H1 (cell line): Measurements from ENCODE around the gene OTUD3. TPM values are rescaled to one million over a fixed set of nuclear protein-coding genes. Genes with fewer than 3 reads are reported as not detected.

ENCODE experiments used
- CTCF ChIA-PET: fragments of 300-600 bp; sonication (Branson Sonifier 250); formaldehyde crosslinking; loops from one replicate; lab custom pipeline; 2021; ENCODE audit not compliant: partially characterized antibody; lab: Charles Lee
- POLR2A ChIA-PET: fragments of 300-600 bp; sonication (Branson Sonifier 250); formaldehyde crosslinking; loops from one replicate; lab custom pipeline; 2021; ENCODE audit warnings: inconsistent platforms; ENCODE audit not compliant: partially characterized antibody; lab: Charles Lee
- DNase-seq, 2 experiments: peaks; one replicate each; pipeline versions ENCODE4 v3.0.0 to v3.0.0-alpha.2; 2010 to 2022; ENCODE audit warnings: low spot score in 2 of 2, low read depth in 1 of 2, mixed read lengths in 1 of 2
- FAIRE-seq: peaks from 2 replicates; lab custom pipeline; 2011; peaks lifted over from hg19 to GRCh38; lab: Jason Lieb, UNC
- H2AFZ ChIP-seq: 2 replicates; pipeline ENCODE4 v1.8.1; 2012; ENCODE audit warnings: low read length, inconsistent platforms
- H2AK5ac ChIP-seq: 2 replicates; pipeline ENCODE4 v1.6.1; 2013; ENCODE audit warnings: low read depth, low read length
- H2BK120ac ChIP-seq: replicated peaks from 2 replicates; pipeline ENCODE3; 2013; ENCODE audit warnings: low read depth, low read length, inconsistent platforms
- H2BK12ac ChIP-seq: 2 replicates; pipeline ENCODE4 v1.6.1; 2013; ENCODE audit warnings: low read depth, low read length
- H2BK15ac ChIP-seq: 2 replicates; pipeline ENCODE4 v1.6.1; 2013; ENCODE audit warnings: low read length
- H2BK20ac ChIP-seq: 2 replicates; pipeline ENCODE4 v1.6.1; 2013; ENCODE audit warnings: low read length
- H2BK5ac ChIP-seq: 2 replicates; pipeline ENCODE4 v1.6.1; 2013; ENCODE audit warnings: low read depth, low read length
- H3K14ac ChIP-seq: 2 replicates; pipeline ENCODE4 v1.6.1; 2013; ENCODE audit warnings: inconsistent platforms; ENCODE audit not compliant: insufficient read length
- H3K18ac ChIP-seq: 2 replicates; pipeline ENCODE4 v1.6.1; 2013; ENCODE audit warnings: low read length; ENCODE audit errors: extremely low read depth
- H3K23ac ChIP-seq: 2 replicates; pipeline ENCODE4 v1.6.1; 2013; ENCODE audit warnings: inconsistent platforms; ENCODE audit not compliant: insufficient read length
- H3K23me2 ChIP-seq: 2 replicates; pipeline ENCODE4 v1.6.1; 2013; ENCODE audit warnings: low read depth, low read length
- H3K27ac ChIP-seq: 2 replicates; pipeline ENCODE4 v1.6.1; 2011; ENCODE audit warnings: low read depth, low read length, inconsistent platforms
- H3K27me3 ChIP-seq, 4 experiments: replicated peaks in 1 of 4; 1 replicate in 1 of 4; 2 replicates in 3 of 4; pipeline versions ENCODE4 v1.6.1 to v1.8.1; 2011 to 2013; ENCODE audit warnings: low read length in 3 of 4, mild to moderate bottlenecking in 3 of 4, inconsistent platforms in 2 of 4, mixed read lengths in 2 of 4, moderate library complexity in 1 of 4; ENCODE audit not compliant: control insufficient read depth in 3 of 4, insufficient read depth in 3 of 4; ENCODE audit errors: extremely low read depth in 1 of 4
- H3K36me3 ChIP-seq, 4 experiments: 2 replicates each; pipeline versions ENCODE4 v1.6.1 to v1.8.1; 2011 to 2013; ENCODE audit warnings: mild to moderate bottlenecking in 4 of 4, low read length in 3 of 4, moderate library complexity in 2 of 4, control low read depth in 1 of 4, inconsistent platforms in 1 of 4; ENCODE audit not compliant: insufficient read depth in 4 of 4, control insufficient read depth in 2 of 4
- H3K4ac ChIP-seq: replicated peaks from 2 replicates; pipeline ENCODE3; 2013; ENCODE audit warnings: low read length, low read depth, mixed read lengths, inconsistent platforms; ENCODE audit not compliant: insufficient read length
- H3K4me1 ChIP-seq, 4 experiments: replicated peaks in 1 of 4; 1 replicate in 1 of 4; 2 replicates in 3 of 4; pipeline versions ENCODE4 v1.6.1 to v1.8.1; 2011 to 2013; ENCODE audit warnings: low read length in 3 of 4, inconsistent platforms in 2 of 4, mixed read lengths in 1 of 4; ENCODE audit not compliant: insufficient read depth in 4 of 4, control insufficient read depth in 3 of 4
- H3K4me2 ChIP-seq, 2 experiments: 2 replicates each; pipeline versions ENCODE4 v1.6.1 to v1.8.1; 2011 to 2013; ENCODE audit warnings: low read depth in 2 of 2, low read length in 2 of 2, control low read depth in 1 of 2, inconsistent platforms in 1 of 2, mild to moderate bottlenecking in 1 of 2; ENCODE audit not compliant: insufficient read depth in 1 of 2
- H3K4me3 ChIP-seq, 4 experiments: fragments of 200-600, 300-600 bp in 1 of 4; sonication (generic), shearing (Covaris generic), sonication (Bioruptor Twin) in 1 of 4; 2 replicates each; pipeline versions ENCODE4 v1.5.1 to v1.8.1; 2011 to 2016; ENCODE audit warnings: low read length in 4 of 4, low read depth in 3 of 4, control low read depth in 2 of 4, inconsistent platforms in 2 of 4, mild to moderate bottlenecking in 2 of 4, mixed read lengths in 1 of 4, moderate library complexity in 1 of 4; ENCODE audit not compliant: insufficient read depth in 2 of 4; ENCODE audit errors: extremely low read depth in 1 of 4
- H3K56ac ChIP-seq: replicated peaks from 2 replicates; pipeline ENCODE3; 2013; ENCODE audit warnings: low read depth, mild to moderate bottlenecking, mixed read lengths, low read length, inconsistent platforms; ENCODE audit not compliant: insufficient read length
- H3K79me1 ChIP-seq: 2 replicates; pipeline ENCODE4 v1.6.1; 2013; ENCODE audit warnings: low read depth, low read length, control low read depth
- H3K79me2 ChIP-seq, 2 experiments: 2 replicates each; pipeline versions ENCODE4 v1.6.1 to v1.8.1; 2012 to 2013; ENCODE audit warnings: low read length in 2 of 2, mild to moderate bottlenecking in 2 of 2, inconsistent platforms in 1 of 2; ENCODE audit not compliant: insufficient read depth in 2 of 2, control insufficient read depth in 1 of 2
- H3K9ac ChIP-seq, 4 experiments: replicated peaks in 1 of 4; 1 replicate in 1 of 4; 2 replicates in 3 of 4; pipeline versions ENCODE4 v1.6.1 to v1.8.1; 2011 to 2013; ENCODE audit warnings: low read depth in 3 of 4, low read length in 3 of 4, control low read depth in 2 of 4, mild to moderate bottlenecking in 2 of 4, moderate library complexity in 2 of 4, inconsistent platforms in 1 of 4; ENCODE audit errors: extremely low read depth in 1 of 4
- H3K9me3 ChIP-seq, 2 experiments: 2 replicates each; pipeline versions ENCODE4 v1.6.1 to v1.8.1; 2012 to 2013; ENCODE audit warnings: mild to moderate bottlenecking in 2 of 2, moderate library complexity in 2 of 2, control low read depth in 1 of 2, inconsistent platforms in 1 of 2, low read depth in 1 of 2, low read length in 1 of 2, mixed read lengths in 1 of 2; ENCODE audit not compliant: insufficient read depth in 2 of 2
- H4K20me1 ChIP-seq, 2 experiments: replicated peaks in 1 of 2; 2 replicates each; pipeline versions ENCODE3 to v1.8.1; 2011 to 2013; ENCODE audit warnings: inconsistent platforms in 2 of 2, low read length in 2 of 2, mild to moderate bottlenecking in 1 of 2; ENCODE audit not compliant: insufficient read depth in 2 of 2, control insufficient read depth in 1 of 2
- H4K5ac ChIP-seq: 2 replicates; pipeline ENCODE4 v1.6.1; 2013; ENCODE audit warnings: low read length, low read depth, mixed read lengths, inconsistent platforms; ENCODE audit not compliant: insufficient read length
- H4K8ac ChIP-seq: 2 replicates; pipeline ENCODE4 v1.8.0; 2013; ENCODE audit warnings: mild to moderate bottlenecking, moderate library complexity, low read length, inconsistent platforms; ENCODE audit not compliant: insufficient read depth; ENCODE audit errors: extremely low read depth
- H4K91ac ChIP-seq: replicated peaks from 2 replicates; pipeline ENCODE3; 2013; ENCODE audit warnings: low read length, mixed read lengths, inconsistent platforms; ENCODE audit not compliant: insufficient read length
- JUND ChIP-seq: IDR thresholded peaks from 2 replicates; pipeline ENCODE4 v1.6.1; 2011; ENCODE audit warnings: mild to moderate bottlenecking, improper control_type of control experiment, low read length
- WGBS, 2 experiments: shearing (Covaris generic) in 1 of 2; methylation state at CpG; one replicate each; pipeline versions ENCODE4 v1.1.6 to v1.1.7; 2013 to 2015; ENCODE audit warnings: low lambda C conversion rate in 2 of 2, mixed read lengths in 2 of 2, inconsistent platforms in 1 of 2, low coverage in 1 of 2, missing lambda C conversion rate in 1 of 2; ENCODE audit not compliant: insufficient replicate concordance in 2 of 2, insufficient coverage in 1 of 2, insufficient read length in 1 of 2; ENCODE audit errors: extremely low coverage in 1 of 2, missing lambda C conversion rate in 1 of 2; 5-methylcytosine and 5-hydroxymethylcytosine counted together
- polyA plus RNA-seq, 7 experiments: library from polyadenylated mRNA; depleted of rRNA in 3 of 7; stranded (reverse) in 5 of 7; unstranded in 2 of 7; fragments of >200 nt in 5 of 7; fragments of 200-250 nt in 2 of 7; gene quantifications; 1 replicate in 5 of 7; 2 replicates in 1 of 7; 4 replicates in 1 of 7; pipeline versions ENCODE4 v1.2.1 to v1.2.3, GENCODE V29; 2011 to 2013; ENCODE audit warnings: missing spikeins in 2 of 7, mixed read lengths in 2 of 7
- total RNA-seq: library from RNA; stranded (reverse); fragmentation: NEBNext Ultra II Directional; extraction: Animal tissue kit (Norgen Biotek cat#: 25700); gene quantifications from 2 replicates; pipeline ENCODE4 v1.2.1, GENCODE V29; 2021

Gene OTUD3
- total and polyA plus RNA-seq, 2 of the 8 experiments (the other 6 are each of a cell fraction or from before 2014, with no cell fraction given), result 6.3 to 11.9 TPM

- H2AFZ ChIP-seq, result no peak overlapping the region
- no peak overlapping the region for H2AK5ac ChIP-seq
- no peak overlapping the region for H3K56ac ChIP-seq
- no peak overlapping the region for H2BK12ac ChIP-seq
- H2BK5ac ChIP-seq, result no peak overlapping the region
- ChIA-PET CTCF (no interaction called here), POLR2A (no interaction called here)
- no peaks in the 10 kb centered on the region for H3K79me1 ChIP-seq
- DNase-seq (no peak), FAIRE-seq (no peak)
- H3K18ac ChIP-seq, result no peak overlapping the region
- no peak overlapping the region for H3K14ac ChIP-seq
- no peaks in the 10 kb centered on the region for H3K4me1 ChIP-seq
- H3K36me3 ChIP-seq, result no peaks in the 10 kb centered on the region
- no peak overlapping the region for H3K9ac ChIP-seq
- no peaks in the 10 kb centered on the region for H4K20me1 ChIP-seq
- no peaks in the 10 kb centered on the region for H3K9me3 ChIP-seq
- H3K23me2 ChIP-seq, result no peaks in the 10 kb centered on the region
- H4K8ac ChIP-seq, result no peak overlapping the region
- no peak overlapping the region for H4K5ac ChIP-seq
- H2BK120ac ChIP-seq, result no peak overlapping the region
- 95% methylated on average over 1 of the region's 1 CpG; no CpG with 5 or more reads in 1 of the 2 experiments for WGBS, 2 experiments
- H3K27ac ChIP-seq, result no peak overlapping the region
- H2BK20ac ChIP-seq, result no peak overlapping the region
- no peaks in the 10 kb centered on the region for H3K79me2 ChIP-seq
- H3K27me3 ChIP-seq, result 0 out of 7 replicates have a peak, but pooled peaks cover 0 to 2% (median 0%) of the 10 kb centered on the region in 4 experiments
- H4K91ac ChIP-seq, result no peak overlapping the region
- H3K4me2 ChIP-seq, result no peak overlapping the region
- H3K4me3 ChIP-seq, result no peak overlapping the region
- H2BK15ac ChIP-seq, result no peak overlapping the region
- H3K23ac ChIP-seq, result no peak overlapping the region
- H3K4ac ChIP-seq, result no peak overlapping the region
- TF ChIP-seq JUND, result no peak
These were observed 17.5 kb upstream of the OTUD3 start for GRCh38 chr1:19864570-19865160.
